NCI-H510A treated with DMSO at 0.1 percent for 48 hours (cell line): ENCODE results near the gene CAV2.

ENCODE experiments used
- DNase-seq: peaks from one replicate; lab custom pipeline; 2025; lab: John Stamatoyannopoulos, UW

The CAV2 gene

DNA sequence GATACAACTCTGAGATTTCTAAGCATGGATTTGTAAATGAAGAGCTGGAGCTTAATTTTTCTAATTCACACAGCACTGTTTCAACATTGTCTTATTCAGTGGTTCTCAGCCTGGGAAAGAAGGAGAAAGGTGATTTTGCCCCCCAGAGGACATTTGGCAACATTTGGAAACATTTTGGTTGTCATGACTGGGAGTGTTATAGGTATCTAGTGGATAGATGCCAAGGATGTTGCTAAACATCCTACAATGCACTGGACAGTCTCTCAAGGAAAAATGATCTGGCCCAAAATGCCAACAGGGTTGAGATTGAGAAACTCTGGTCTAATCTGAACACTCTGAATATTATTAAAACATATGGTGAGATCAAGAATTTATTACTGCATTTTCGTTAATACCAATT is 3.8 kb upstream of the CAV2 start:
- DNase-seq, result no peak

DNA sequence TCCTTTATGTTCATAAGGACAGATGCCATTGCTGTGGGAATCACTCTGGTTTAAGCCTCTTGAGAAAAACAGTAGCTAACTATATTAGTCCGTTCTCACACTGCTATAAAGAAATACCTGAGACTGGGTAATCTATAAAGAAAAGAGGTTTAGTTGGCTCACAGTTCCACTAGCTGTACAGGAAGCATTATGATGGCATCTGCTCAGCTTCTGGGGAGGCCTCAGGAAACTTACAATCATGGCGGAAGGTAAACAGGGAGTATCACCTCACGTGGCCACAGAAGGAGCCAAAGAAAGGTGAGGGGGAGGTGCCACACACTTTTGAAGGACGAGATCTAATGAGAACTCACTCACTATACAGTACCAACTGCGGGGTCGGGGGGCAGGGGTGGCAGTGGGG is 2.9 kb upstream of the CAV2 start:
- DNase-seq, result no peak

DNA sequence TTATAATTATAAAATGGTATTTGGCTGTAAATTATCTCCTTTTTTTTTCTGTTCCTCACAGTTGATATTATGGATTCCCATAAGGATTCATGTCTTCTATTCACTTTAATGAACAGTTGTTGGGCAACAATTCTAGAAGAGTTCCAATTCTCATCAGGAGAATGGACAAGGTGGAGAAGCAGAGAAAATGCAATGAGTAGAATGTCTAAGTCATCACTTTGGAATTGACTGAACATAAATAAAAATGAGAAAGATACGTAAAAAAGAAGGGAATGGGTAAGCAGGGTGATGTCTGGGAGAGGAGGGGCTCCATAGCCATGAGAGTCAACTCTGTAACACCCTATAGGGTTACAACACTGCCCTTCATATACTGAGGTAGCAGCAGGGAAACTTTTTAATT is 1.8 kb upstream of the CAV2 start:
- no peak for DNase-seq

DNA sequence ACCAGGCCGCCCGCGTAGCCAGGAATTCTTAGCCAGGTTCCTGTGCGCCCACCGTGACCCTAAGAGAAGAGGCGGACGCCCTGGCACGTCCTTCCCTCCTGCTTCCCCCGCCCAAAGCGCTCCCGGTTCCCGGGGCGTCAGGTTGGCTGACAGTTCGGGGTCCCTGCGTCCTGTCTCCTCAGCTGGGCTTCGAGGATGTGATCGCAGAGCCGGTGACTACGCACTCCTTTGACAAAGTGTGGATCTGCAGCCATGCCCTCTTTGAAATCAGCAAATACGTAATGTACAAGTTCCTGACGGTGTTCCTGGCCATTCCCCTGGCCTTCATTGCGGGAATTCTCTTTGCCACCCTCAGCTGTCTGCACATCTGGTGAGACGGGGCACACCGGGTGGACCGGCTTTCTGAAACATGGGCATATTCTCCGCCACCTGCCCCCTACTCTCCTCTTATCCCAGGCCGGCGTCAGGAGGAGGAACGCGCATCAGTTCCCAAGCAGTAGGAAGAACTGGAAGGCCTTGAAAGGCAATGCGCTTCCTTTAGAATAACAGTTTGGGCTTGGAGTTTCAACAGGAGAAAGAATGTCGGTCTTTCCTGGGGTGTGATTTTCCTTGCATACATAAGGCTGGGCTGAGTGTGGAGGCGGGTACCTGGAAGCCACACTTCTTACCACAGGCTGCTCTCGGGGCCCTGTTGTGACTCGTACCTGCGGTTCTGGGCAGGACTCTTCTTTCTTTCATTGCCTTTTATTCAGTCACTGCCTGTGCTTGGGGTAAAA is 728 bp downstream of the CAV2 start:
- no peak for DNase-seq

DNA sequence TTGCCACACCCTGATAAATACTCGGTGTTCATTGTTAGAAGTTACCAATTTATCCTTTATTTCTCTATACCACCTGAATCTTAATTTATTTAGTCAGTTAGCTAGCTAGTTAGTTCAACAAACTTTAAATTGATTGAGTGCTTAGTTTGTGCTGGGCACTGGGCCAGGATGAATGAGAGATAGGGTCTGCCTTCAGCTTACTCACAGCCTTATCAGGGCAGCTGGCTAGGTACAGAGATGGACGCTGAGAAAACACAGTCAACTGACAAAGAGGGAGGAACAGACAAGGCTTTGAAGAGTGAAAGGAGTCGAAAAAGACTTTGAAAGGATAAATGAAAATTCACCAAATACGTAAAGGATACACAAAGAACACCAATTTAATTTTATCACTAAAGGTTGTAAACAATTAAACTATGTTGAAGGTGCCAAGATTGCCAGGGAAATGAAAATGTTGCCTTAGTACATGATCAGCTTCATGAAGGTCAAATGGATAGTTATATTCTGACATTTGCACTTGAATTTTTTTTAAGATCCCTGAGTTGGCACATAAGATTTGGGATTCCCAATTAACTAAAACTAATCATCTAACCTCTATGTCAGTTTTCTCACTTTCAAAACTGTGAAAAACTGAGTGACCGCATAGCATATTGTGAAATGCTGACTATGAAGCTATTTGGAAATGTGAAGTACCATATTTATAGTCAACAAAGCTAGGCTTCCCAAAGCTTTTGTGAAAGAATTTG is 2.1 kb downstream of the CAV2 start:
- DNase-seq, result no peak

DNA sequence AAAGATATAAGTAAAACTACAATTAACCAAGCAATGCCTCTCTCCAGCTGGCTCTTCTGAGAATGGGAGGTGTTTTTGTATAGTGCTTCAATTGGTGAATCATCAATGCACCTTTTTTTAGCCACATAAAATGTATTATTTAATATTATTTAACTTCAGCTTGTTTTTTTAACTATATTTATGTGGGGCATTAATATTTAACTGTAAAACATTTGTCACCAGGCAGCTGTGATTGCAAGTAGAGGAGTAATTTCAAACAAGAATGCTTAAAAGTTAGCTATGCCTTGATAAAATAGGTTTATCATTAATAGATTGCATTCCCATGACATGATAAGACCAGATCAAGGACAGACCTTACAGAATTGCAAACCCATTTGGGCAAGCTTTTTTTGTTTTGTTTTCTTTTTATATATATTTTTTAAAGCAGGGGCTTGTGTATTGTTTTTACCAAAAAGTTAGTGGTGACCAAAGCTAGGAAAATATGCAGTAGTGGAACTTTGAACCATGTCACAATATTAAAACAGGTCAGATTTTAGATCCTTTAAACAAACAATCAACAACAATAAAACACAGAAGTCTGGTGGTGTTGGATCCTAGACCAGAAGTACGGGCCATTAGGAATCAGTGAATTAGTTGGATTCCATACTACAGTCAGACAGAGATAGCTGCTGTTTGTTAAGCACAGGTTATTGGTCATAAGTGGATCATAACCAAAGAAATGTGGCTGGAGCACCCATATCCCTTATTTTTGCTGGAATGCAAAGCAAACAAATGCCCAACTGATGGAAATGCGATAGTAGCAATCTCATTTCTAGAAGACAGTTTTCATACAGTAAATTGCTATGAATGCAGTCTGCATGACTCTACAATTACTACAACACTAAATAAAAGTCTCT is 2.9 kb downstream of the CAV2 start:
- DNase-seq, result no peak

DNA sequence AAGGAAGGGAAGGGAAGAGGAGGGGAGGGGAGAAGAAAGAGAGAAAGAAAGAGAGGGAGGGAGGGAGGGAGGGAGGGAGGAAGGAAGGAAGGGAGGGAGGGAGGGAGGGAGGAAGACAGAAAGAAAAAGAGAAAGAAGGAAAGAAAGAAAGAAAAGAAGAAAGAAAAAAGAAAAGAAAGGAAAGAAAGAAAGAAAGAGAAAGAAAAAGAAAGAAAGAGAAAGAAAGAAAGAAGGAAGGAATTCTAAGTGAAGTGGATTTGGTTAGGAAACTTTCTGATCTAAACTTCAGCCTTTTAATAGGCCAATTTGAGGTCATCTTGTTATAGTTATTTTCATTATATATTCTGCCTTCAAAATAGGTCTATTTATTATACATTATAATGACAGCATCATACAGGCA is 4.3 kb downstream of the CAV2 start:
- DNase-seq, result no peak

DNA sequence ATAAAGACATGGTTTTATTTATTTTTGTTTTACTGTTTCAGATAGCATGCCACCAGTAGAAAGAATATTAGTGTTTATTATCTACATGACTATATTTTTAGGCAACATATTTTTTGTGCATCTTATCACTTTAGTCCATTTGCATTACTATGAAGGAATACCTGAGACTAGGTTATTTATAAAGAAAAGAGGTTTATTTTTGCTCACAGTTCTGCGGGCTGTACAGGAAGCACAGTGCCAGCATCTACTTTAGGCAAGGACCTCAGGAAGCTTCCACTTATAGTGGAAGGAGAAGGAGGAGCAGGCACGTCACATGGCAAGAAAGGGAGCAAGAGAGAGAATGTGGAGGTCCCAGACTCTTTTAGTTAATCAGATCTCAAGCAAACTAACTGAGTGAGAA is 5.7 kb downstream of the CAV2 start:
- DNase-seq, result no peak

DNA sequence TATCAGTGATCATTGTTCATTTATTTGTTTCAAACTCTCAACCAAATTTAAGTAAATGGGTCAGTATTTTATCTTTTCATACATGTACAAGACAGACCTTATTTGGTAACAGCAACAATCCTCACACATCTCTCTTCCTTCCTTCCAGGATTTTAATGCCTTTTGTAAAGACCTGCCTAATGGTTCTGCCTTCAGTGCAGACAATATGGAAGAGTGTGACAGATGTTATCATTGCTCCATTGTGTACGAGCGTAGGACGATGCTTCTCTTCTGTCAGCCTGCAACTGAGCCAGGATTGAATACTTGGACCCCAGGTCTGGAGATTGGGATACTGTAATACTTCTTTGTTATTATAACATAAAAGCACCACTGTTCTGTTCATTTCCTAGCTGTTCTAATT is 6.3 kb downstream of the CAV2 start:
- no peak for DNase-seq

DNA sequence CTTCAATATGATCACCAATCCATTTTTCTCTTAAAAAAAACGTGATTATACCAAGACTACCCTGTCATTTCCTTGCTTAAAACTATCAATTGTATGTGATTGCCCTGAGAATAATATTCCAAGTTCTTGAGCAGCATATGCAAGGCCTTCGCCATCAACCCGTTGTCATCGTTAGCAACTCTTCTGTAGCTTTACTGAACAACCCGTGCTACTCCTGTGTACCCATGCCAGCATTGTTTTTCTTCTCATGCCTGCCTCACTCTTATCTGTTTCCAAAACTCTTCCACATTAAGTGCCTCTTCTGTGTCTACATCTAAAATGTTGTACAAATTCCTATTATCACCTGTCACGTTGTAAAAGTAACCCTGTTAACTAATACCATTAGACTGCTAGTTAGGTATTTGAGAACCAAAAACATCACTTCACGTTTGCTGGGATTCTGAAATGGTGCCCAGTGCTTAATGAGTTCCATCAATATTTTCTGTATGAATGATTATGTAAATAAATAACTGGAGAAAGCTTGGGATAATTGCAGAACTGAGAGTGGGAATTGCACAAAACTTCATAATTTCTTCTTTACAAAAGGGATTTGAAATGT is 10.5 kb downstream of the CAV2 start:
- DNase-seq, result no peak

DNA sequence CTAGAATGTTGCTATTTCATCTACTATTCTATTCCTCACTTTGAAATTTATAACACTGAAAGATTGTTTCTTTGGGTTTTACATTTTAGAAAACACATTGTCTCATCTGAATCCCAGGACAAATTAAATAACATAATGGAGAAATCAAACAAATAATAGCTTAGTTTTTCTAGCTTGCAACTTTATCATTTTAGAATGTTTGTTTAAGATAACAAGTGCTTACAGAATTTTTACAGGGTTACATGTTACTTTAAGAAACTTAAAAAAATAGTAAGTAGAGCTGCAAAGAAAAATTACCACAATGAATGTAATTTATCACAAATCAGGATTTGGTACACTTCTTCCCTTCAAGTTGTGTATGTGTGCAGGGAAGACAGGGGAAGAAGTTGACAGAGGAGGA is 11.3 kb downstream of the CAV2 start:
- DNase-seq, result no peak

DNA sequence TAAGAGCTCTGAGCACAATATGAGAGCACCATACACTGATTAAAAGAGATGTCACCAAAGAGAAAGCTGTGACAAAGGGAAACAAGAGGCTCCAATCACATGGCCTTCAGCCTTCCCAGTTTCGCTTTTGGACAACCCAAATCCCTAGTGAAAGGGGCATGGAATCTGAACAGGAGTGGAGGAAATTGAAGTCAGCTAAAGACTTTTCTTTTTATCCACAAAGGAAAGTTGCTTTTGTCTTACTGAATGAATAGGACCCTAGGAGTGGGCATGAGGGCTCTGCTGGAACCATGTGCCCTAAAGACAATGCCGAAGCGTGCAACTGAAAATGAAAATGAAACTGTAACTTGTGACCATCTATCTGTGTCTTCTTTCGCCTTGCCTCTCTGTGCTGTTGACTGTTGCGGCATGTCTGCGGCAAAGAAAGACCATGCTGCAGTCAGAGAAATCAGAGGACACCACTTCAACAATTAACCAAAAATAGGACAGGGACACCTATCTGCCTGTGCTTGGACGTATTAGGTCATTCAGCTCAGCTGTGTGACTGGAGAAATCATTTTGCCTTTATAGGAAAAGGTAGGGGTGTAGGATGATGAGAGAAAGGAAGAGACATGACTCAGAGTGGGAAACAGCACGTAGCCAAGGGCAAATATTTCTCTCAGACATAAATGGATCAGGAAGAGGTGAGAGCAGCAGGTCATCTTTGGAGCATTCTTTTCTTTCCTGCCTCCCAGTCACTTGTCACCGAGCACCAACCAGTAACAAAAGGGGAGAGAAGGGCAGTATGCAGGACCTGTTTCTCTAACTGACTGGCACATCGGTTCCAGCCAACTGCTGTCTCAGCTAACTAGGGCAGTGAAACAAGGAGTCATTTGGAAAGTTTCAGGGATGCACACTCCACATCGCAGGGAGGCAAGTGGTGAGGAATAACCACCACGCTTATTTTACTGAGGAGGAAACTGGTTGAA is 12.3 kb downstream of the CAV2 start:
- DNase-seq, result no peak

DNA sequence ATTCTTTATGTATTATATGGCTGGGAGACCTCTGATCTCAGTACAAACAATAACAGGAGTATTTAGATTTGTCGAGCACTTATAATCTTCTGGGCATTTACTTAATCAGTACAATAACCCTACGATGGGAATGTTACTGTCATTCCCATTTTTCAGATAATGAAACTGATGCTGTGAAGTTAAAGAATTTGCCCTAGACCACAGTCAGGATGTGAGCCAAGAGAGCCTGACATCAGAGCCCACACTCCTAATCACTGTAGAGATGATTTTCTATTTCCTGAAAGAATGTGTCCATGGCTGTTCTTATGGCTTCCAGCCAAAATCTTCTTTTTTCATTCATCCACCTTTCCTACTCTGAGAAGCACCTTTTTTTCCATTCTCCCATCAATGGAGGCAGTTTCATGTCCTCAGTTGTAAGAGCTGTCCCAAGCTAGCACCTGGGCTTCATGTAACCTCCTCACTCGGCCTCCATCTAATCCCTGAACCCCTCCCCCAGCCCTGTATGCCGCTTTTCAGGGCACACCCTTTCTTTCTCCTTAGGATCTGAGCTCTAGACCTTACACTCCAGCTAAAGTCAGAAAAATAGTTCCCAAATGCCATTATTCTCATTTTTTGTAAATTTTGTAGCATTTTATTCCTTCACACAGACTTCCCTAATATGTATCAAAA is 13.1 kb downstream of the CAV2 start:
- no peak for DNase-seq

DNA sequence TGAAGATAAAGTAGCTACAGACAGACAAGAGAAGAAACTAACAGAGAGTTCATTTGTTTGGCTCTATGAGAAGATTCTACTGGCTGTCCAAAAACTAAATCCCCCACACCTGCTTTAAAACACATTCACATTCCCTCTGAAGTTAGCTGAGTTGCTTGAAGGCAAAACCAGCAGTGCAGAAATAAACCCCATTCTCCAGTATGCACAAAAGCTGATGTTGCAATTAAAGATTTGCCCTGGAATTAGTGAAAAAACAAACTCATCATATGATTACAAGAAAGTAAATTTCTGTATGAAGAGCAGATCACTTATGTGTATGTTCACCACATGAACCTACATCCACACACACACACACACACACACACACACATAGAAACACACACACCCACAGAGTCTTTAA is 16.0 kb downstream of the CAV2 start:
- no peak for DNase-seq

DNA sequence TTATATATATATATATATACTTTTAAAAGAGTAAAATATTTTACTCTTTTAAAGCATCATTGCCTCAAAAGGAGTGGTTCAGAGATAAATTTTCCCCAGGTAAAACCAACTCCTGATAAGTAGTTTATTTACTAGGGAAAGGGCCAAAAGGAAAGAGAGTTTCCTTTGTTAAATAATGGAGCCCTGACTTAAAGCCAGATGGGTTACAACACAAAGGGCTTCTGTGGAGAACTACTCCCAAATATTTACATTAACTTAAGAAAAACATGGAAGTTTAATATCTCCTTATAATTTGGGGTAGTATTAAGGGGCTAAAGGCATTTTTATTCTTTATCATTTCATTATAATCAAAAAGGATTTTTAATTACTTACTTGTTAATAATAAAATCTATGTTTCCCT is 16.8 kb downstream of the CAV2 start:
- DNase-seq, result no peak

DNA sequence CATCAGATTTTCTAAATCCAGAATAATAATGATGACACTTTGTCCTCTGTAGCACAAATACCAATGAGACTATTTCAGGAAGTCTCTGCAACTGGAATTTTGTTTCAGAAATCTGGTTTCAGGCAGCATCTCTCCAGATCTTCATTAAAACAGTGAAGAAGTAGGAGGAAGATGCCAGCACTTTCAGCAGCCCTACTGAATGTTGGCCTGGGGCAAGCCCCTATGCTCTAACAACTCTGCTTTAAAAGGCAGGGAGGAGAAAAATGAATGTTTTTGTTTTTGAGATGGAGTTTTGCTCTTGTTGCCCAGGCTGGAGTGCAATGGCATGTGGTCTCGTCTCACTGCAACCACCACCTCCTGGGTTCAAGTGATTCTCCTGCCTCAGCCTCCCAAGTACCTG is 18.1 kb downstream of the CAV2 start:
- DNase-seq, result no peak

DNA sequence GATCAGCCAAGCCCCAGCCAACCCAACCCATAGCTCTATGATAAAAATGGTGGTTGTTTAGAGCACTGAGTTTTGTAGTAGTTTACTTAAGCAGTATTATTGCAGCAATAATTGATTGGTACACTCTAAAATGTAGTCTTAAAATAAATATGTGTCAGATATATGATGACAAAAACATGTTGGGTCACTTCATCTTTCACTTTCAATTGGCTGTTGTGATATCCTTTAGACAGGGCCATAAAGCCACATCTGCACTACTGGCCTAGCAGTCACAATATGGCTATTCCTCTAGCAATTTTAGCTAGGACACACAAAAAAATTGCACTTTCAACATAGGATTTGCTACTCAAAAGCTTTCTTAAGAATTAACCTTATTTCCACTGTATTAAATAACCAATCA is 19.4 kb downstream of the CAV2 start:
- no peak for DNase-seq

DNA sequence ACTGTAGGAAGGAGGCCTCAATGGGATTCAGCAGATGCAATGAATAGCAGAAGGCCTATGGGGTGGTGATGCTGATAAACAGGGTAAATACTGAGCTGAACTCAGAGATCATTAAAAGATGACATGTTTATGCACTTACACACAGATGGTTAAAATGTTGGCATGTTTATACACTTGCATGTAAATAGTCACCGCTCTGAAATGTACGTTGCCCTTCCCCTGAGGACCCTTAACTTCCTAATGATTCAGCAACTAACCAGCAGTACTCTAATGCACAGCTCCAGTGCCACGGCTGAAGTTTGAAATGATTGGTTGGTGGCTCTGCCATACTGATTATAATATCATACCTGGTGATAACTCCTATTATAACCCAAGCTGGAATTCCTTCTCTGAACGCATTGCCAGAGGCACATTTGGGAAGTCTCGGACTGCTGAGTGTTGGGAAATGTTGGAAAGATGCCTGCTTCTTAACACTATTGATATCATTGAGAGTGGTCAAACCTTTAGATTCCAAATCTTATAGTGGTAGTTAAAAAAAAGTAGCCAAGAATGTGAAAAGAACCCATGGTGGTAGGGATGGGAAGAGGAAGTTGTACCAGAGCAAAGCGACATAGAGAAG is 21.6 kb downstream of the CAV2 start:
- no peak for DNase-seq

DNA sequence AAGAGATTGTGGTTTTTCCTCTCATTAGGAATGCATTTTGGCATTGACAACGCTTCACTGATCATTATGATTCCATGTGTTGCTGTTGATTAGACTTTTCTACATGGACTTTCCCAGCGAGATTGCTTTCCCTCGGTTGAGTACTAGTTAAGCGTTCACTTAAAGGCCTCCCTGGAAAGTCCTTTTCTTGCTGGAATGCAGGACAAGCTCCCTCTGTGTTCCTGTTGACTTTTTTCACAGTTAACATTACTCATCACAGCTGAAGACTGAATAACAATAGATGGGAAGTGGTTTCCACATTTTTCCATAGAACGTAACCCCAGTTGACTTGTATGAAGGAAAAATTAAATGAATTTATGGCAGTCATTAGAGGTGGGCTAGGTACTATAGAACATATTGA is 22.7 kb downstream of the CAV2 start:
- DNase-seq, result no peak

DNA sequence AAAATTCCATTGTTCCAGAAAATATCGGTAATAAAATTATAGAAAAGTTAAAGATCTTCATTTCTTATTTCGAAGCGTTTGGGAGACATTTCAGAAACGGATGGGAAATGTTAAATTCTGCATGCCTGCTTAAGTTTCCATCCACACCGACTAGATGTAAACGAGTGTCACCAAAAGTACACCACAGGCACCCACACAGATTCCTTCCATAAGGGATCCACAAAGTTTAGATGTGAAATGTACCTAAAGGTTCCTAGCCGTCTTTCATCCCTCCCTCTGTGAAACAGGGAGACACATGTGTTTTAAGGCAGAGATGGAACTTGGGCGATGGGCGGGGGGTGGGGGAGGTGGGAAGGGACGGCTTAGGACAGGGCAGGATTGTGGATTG is 24.7 kb downstream of the CAV2 start:
- no peak for DNase-seq
